ENCODE results near the gene HAVCR2. TPM values are rescaled to one million over a fixed set of nuclear protein-coding genes. Genes with fewer than 3 reads are reported as not detected.
"Not testable (repeated sequence)": the region's sequence is repeated elsewhere in the genome, so short reads cannot be mapped to it uniquely, and the experiment has no call there.

The HAVCR2 gene
- total RNA-seq, 2 experiments from 2014 or later = 1.4 to 1.8 TPM

- H3K27ac Mint-ChIP-seq = peak overlapping the region; percentile 79
- H3K36me3 Mint-ChIP-seq (ENCODE audit: low read depth) = peaks cover 10% of the 10 kb centered on the region
- CTCF ChIA-PET = no interaction called here
- Histone ChIP-seq H3K9me3 (ENCODE audit: control insufficient read depth in 1 of 2, insufficient read depth in 1 of 2, low read length in 2 of 2) (no peaks in the 10 kb centered on the region), H3K36me3 (ENCODE audit: insufficient read depth, low read length) (no peaks in the 10 kb centered on the region), H3K27me3 (ENCODE audit: control insufficient read depth in 1 of 2, insufficient read depth in 2 of 2, low read length in 2 of 2) (no peaks in the 10 kb centered on the region), H3K4me3 (ENCODE audit: low read length) (no peak overlapping the region), H3K27ac (ENCODE audit: low read depth in 1 of 2, low read length in 2 of 2) (no peak overlapping the region), H3K4me1 (ENCODE audit: insufficient read depth, low read length) (peaks cover 32% of the 10 kb centered on the region)
- TF ChIP-seq, protein P1, sequence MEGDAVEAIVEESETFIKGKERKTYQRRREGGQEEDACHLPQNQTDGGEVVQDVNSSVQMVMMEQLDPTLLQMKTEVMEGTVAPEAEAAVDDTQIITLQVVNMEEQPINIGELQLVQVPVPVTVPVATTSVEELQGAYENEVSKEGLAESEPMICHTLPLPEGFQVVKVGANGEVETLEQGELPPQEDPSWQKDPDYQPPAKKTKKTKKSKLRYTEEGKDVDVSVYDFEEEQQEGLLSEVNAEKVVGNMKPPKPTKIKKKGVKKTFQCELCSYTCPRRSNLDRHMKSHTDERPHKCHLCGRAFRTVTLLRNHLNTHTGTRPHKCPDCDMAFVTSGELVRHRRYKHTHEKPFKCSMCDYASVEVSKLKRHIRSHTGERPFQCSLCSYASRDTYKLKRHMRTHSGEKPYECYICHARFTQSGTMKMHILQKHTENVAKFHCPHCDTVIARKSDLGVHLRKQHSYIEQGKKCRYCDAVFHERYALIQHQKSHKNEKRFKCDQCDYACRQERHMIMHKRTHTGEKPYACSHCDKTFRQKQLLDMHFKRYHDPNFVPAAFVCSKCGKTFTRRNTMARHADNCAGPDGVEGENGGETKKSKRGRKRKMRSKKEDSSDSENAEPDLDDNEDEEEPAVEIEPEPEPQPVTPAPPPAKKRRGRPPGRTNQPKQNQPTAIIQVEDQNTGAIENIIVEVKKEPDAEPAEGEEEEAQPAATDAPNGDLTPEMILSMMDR (IDR thresholded peaks at IDR 0.05) = no peak
- peaks cover 65% of the 10 kb centered on the region for H3K4me1 Mint-ChIP-seq (ENCODE audit: low read depth)
- H3K4me3 Mint-ChIP-seq = no peak overlapping the region
- H3K27me3 Mint-ChIP-seq = no peaks in the 10 kb centered on the region
- DNase-seq (no peak), ATAC-seq (ENCODE audit: poor library complexity) (no peak)
- intact Hi-C loops (cut with DNase I, micrococcal nuclease) = no loop called here
- H3K9me3 Mint-ChIP-seq = peaks cover 6% of the 10 kb centered on the region
- POLR2A ChIA-PET = no interaction called here
Observed at GRCh38 chr5:157047898-157048297, 60.9 kb downstream of the HAVCR2 start.

DNA sequence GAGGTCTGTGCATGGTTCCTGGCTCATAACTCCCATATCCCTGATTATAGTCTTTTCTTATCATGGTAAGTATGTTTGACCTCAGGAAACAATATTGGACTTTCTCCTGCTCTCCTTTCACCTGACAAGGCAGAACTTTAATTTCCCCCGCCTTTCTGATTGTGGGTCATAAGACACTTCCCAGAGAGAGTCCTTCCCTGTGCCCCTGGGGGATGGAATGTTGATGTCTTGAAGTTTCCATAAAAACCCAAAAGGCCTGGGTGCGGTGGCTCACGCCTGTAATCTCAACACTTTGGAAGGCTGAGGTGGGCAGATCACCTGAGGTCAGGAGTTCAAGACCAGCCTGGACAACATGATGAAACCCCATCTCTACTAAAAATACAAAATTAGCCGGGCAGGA lies 61.8 kb downstream of the HAVCR2 start:
- H3K4me3 Mint-ChIP-seq; H3K27ac ChIP-seq (ENCODE audit: low read depth in 1 of 2, low read length in 2 of 2); H3K9me3 ChIP-seq (ENCODE audit: control insufficient read depth in 1 of 2, insufficient read depth in 1 of 2, low read length in 2 of 2); H3K27ac Mint-ChIP-seq; H3K9me3 Mint-ChIP-seq; H3K36me3 ChIP-seq (ENCODE audit: insufficient read depth, low read length); POLR2A ChIA-PET; H3K27me3 Mint-ChIP-seq; H3K27me3 ChIP-seq (ENCODE audit: control insufficient read depth in 1 of 2, insufficient read depth in 2 of 2, low read length in 2 of 2); CTCF ChIA-PET; ATAC-seq (ENCODE audit: poor library complexity); intact Hi-C loops (cut with DNase I, micrococcal nuclease); H3K4me3 ChIP-seq (ENCODE audit: low read length); DNase-seq: not testable (repeated sequence)
- peaks cover 64% of the 10 kb centered on the region for H3K4me1 Mint-ChIP-seq (ENCODE audit: low read depth)
- peaks cover 10% of the 10 kb centered on the region for H3K36me3 Mint-ChIP-seq (ENCODE audit: low read depth)
- H3K4me1 ChIP-seq (ENCODE audit: insufficient read depth, low read length) = peaks cover 32% of the 10 kb centered on the region

- Mint-ChIP-seq H3K36me3 (ENCODE audit: low read depth) (peaks cover 18% of the 10 kb centered on the region), H3K4me1 (ENCODE audit: low read depth) (peaks cover 55% of the 10 kb centered on the region), H3K4me3 (no peak overlapping the region), H3K27ac (no peak overlapping the region), H3K9me3 (peaks cover 3% of the 10 kb centered on the region), H3K27me3 (no peaks in the 10 kb centered on the region)
- Histone ChIP-seq H3K9me3 (ENCODE audit: control insufficient read depth in 1 of 2, insufficient read depth in 1 of 2, low read length in 2 of 2) (no peaks in the 10 kb centered on the region), H3K36me3 (ENCODE audit: insufficient read depth, low read length) (no peaks in the 10 kb centered on the region), H3K27ac (ENCODE audit: low read depth in 1 of 2, low read length in 2 of 2) (no peak overlapping the region), H3K4me3 (ENCODE audit: low read length) (no peak overlapping the region), H3K27me3 (ENCODE audit: control insufficient read depth in 1 of 2, insufficient read depth in 2 of 2, low read length in 2 of 2) (no peaks in the 10 kb centered on the region), H3K4me1 (ENCODE audit: insufficient read depth, low read length) (peaks cover 32% of the 10 kb centered on the region)
- ATAC-seq (ENCODE audit: poor library complexity) (no peak), DNase-seq (peak in 2 of 14 experiments; percentile 1 to 17)
- TF ChIP-seq, protein P1 (IDR thresholded peaks at IDR 0.05) = no peak
- ChIA-PET CTCF (no interaction called here), POLR2A (interaction anchor here (0.7 kb wide), 1 partner anchor 34 kb away, joined by 3 read pairs; no protein-coding TSS in a partner anchor)
- intact Hi-C loops (cut with DNase I, micrococcal nuclease) = no loop called here
Observed at GRCh38 chr5:157046041-157046440, 62.8 kb downstream of the HAVCR2 start.

- no peak for DNase-seq
- H3K4me1 Mint-ChIP-seq (ENCODE audit: low read depth) = peaks cover 50% of the 10 kb centered on the region
- H3K27me3 ChIP-seq (ENCODE audit: control insufficient read depth in 1 of 2, insufficient read depth in 2 of 2, low read length in 2 of 2) = no peaks in the 10 kb centered on the region
- peaks cover 19% of the 10 kb centered on the region for H3K36me3 Mint-ChIP-seq (ENCODE audit: low read depth)
- H3K9me3 Mint-ChIP-seq = peaks cover 3% of the 10 kb centered on the region
- ChIA-PET POLR2A (interaction anchor here (0.7 kb wide), 1 partner anchor 34 kb away, joined by 3 read pairs; no protein-coding TSS in a partner anchor), CTCF (no interaction called here)
- no peak overlapping the region for H3K4me3 ChIP-seq (ENCODE audit: low read length)
- intact Hi-C loops (cut with DNase I, micrococcal nuclease) = no loop called here
- H3K36me3 ChIP-seq (ENCODE audit: insufficient read depth, low read length) = no peaks in the 10 kb centered on the region
- no peak overlapping the region for H3K27ac ChIP-seq (ENCODE audit: low read depth in 1 of 2, low read length in 2 of 2)
- H3K27ac Mint-ChIP-seq = no peak overlapping the region
- H3K4me3 Mint-ChIP-seq = no peak overlapping the region
- H3K27me3 Mint-ChIP-seq = no peaks in the 10 kb centered on the region
- peaks cover 32% of the 10 kb centered on the region for H3K4me1 ChIP-seq (ENCODE audit: insufficient read depth, low read length)
- no peaks in the 10 kb centered on the region for H3K9me3 ChIP-seq (ENCODE audit: control insufficient read depth in 1 of 2, insufficient read depth in 1 of 2, low read length in 2 of 2)
- no peak for ATAC-seq (ENCODE audit: poor library complexity)
- TF ChIP-seq, protein P1 (IDR thresholded peaks at IDR 0.05) = no peak
Observed at GRCh38 chr5:157045601-157046000, 63.2 kb downstream of the HAVCR2 start.

Data from CD4-positive, alpha-beta T cell (primary cell).